ENCODE results near the gene RPTN.

The RPTN gene

DNA sequence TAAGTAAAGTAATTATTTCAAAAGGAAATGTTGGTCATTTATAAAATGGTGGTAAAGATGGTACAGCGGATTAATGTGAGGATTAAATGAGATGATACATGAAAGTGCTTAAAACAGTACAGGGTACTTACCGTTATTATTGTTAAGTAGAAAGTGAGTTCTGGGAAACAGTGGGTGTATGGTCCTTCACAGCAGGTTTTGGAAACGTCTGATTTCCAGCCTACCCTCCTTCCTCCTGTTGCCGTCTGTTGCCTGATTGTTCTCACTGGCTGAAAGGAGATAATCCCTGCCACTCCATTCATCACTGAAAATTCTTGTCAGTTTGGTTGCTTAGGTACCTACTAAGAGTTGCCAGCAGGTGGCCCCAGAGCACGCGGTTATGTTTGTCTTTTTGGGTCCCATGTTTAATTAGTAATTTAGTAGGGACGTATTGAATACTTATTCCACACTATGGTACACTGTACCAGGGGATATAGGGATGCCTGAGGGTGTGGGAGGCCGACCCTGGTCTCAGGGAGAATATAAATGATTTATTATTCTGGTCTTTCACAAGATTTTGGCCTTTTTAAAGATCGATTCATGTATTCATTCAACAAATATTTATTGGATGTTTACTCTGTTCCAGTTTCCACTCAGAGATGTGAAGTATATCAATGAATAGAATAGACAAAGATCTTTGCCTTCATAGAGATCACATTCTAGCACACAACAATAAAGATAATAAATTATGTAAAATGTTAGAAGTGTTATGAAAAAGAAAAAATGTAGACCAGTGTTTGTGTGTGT, 30.8 kb upstream of the RPTN start:
- H3K4me3 ChIP-seq (replicated peaks; ENCODE audit: insufficient read depth, low read length): no peak overlapping the region
- H3K27ac ChIP-seq (replicated peaks): no peak overlapping the region
- peak; percentile 66 for TF ChIP-seq CTCF (IDR thresholded peaks at IDR 0.05; ENCODE audit: insufficient read depth, low read length)
- TF ChIP-seq, protein P1, sequence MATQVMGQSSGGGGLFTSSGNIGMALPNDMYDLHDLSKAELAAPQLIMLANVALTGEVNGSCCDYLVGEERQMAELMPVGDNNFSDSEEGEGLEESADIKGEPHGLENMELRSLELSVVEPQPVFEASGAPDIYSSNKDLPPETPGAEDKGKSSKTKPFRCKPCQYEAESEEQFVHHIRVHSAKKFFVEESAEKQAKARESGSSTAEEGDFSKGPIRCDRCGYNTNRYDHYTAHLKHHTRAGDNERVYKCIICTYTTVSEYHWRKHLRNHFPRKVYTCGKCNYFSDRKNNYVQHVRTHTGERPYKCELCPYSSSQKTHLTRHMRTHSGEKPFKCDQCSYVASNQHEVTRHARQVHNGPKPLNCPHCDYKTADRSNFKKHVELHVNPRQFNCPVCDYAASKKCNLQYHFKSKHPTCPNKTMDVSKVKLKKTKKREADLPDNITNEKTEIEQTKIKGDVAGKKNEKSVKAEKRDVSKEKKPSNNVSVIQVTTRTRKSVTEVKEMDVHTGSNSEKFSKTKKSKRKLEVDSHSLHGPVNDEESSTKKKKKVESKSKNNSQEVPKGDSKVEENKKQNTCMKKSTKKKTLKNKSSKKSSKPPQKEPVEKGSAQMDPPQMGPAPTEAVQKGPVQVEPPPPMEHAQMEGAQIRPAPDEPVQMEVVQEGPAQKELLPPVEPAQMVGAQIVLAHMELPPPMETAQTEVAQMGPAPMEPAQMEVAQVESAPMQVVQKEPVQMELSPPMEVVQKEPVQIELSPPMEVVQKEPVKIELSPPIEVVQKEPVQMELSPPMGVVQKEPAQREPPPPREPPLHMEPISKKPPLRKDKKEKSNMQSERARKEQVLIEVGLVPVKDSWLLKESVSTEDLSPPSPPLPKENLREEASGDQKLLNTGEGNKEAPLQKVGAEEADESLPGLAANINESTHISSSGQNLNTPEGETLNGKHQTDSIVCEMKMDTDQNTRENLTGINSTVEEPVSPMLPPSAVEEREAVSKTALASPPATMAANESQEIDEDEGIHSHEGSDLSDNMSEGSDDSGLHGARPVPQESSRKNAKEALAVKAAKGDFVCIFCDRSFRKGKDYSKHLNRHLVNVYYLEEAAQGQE (IDR thresholded peaks at IDR 0.05; ENCODE audit: insufficient replicate concordance, low read depth): no peak
- no peak for TF ChIP-seq SPI1 (IDR thresholded peaks at IDR 0.05; ENCODE audit: borderline replicate concordance, low read depth)
- no peak for TF ChIP-seq POLR2AphosphoS5 (IDR thresholded peaks at IDR 0.05; ENCODE audit: low read depth)
- TF ChIP-seq GABPA (IDR thresholded peaks at IDR 0.05; ENCODE audit: low read depth): no peak
- DNase-seq (ENCODE audit: low read depth in 1 of 2, low spot score in 1 of 2): peak; percentile 38 to 56
- peaks cover 2% of the 10 kb centered on the region for H3K27me3 ChIP-seq (ENCODE audit: insufficient read depth, poor library complexity, severe bottlenecking)

- peak; percentile 50 to 66 for DNase-seq (ENCODE audit: low read depth in 1 of 2, low spot score in 1 of 2)
- peak; percentile 78 for TF ChIP-seq CTCF (IDR thresholded peaks at IDR 0.05; ENCODE audit: insufficient read depth, low read length)
- TF ChIP-seq SPI1 (IDR thresholded peaks at IDR 0.05; ENCODE audit: borderline replicate concordance, low read depth): no peak
- Histone ChIP-seq H3K27ac (replicated peaks) (no peak overlapping the region), H3K27me3 (ENCODE audit: insufficient read depth, poor library complexity, severe bottlenecking) (peaks cover 2% of the 10 kb centered on the region), H3K4me3 (replicated peaks; ENCODE audit: insufficient read depth, low read length) (peak overlapping the region; percentile 19)
Observed at GRCh38 chr1:152188673-152189591, 29.9 kb upstream of the RPTN start.

DNA sequence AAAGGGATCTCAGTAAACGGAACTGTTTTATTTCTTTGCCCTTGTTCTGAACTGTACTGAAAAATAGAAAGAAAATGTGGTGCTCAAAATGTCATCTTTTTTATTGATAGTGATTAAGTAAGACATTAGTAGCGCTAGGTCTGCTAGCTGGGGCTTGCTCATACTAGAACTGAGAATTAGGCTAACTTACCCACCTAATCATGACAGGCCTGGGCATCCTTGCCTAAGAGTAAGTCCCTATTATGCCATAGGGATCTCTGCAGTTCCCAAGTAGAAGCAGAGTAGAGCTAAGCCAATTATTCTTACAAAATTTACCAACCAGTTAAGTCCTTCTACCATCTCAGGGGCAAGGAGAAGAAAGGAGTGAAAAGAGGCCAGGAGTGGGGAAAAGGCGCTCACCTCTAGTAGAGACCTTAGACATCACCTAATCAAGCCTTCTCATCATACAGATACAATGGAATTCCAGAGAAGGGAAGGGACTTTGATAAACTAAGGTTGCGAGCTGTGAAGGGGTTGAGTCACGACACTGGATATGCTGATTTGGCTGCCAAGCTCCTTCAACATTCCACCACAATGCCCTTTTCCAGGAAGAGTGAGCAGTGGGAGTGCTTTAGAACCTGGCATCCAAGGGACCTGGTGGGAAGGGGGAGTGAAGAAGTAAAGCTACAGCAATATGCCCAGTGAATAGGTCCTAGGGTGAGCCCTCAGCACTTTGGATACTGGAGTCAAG, 27.7 kb upstream of the RPTN start:
- no peak overlapping the region for H3K4me3 ChIP-seq (replicated peaks; ENCODE audit: insufficient read depth, low read length)
- H3K27me3 ChIP-seq (ENCODE audit: insufficient read depth, poor library complexity, severe bottlenecking): peaks cover 2% of the 10 kb centered on the region
- H3K27ac ChIP-seq (replicated peaks): no peak overlapping the region
- TF ChIP-seq SPI1 (IDR thresholded peaks at IDR 0.05; ENCODE audit: borderline replicate concordance, low read depth): no peak
- TF ChIP-seq, protein P1 (IDR thresholded peaks at IDR 0.05; ENCODE audit: insufficient replicate concordance, low read depth): no peak
- no peak for DNase-seq (ENCODE audit: low read depth in 1 of 2, low spot score in 1 of 2)

All from HL-60 (cell line).